ENCODE data around the gene RPS2. TPM values are rescaled to one million over a fixed set of nuclear protein-coding genes. Genes with fewer than 3 reads are reported as not detected.

RPS2 gene
- total RNA-seq, 5 donors from 2014 or later (not counting 1 experiment from before 2014, with no cell fraction given): 3,208 to 3,662 (median 3,410) TPM

GRCh38 chr16:1912215-1912543, 52.4 kb downstream of the RPS2 start:
- no peaks in the 10 kb centered on the region for H3K9me3 Mint-ChIP-seq
- Histone ChIP-seq H3K4me1 (ENCODE audit: control insufficient read depth in 1 of 2, extremely low read depth in 1 of 2, insufficient read depth in 2 of 2, low read length in 2 of 2) (no peaks in the 10 kb centered on the region), H3K4me3 (ENCODE audit: control insufficient read depth in 1 of 2, extremely low read depth in 1 of 2, low read length in 1 of 2) (no peak overlapping the region), H3K36me3 (ENCODE audit: control insufficient read depth in 2 of 2, extremely low read depth in 1 of 2, insufficient read depth in 1 of 2, low read length in 1 of 2) (no peaks in the 10 kb centered on the region), H3K9me3 (no peaks in the 10 kb centered on the region), H3K27ac (ENCODE audit: low read length) (no peak overlapping the region), H3K27me3 (replicated peaks in 1 of 2; ENCODE audit: control insufficient read depth in 2 of 2, extremely low read depth in 1 of 2, insufficient read depth in 2 of 2, low read length in 1 of 2) (peaks cover 9 to 67% of the 10 kb centered on the region in 2 experiments)
- H3K36me3 Mint-ChIP-seq: no peaks in the 10 kb centered on the region
- no peak overlapping the region for H3K27ac Mint-ChIP-seq
- no peak overlapping the region for H3K4me3 Mint-ChIP-seq
- ChIA-PET CTCF (no interaction called here), POLR2A (no interaction called here)
- peaks cover 0 to 3% (median 0%) of the 10 kb centered on the region in 3 donors for H3K4me1 Mint-ChIP-seq
- ATAC-seq (replicated peaks in 1 of 4) (no peak), DNase-seq (no peak)
- WGBS (ENCODE audit: insufficient coverage): 81% methylated on average over 12 of the region's 17 CpGs
- H3K27me3 Mint-ChIP-seq: peaks cover 28 to 41% of the 10 kb centered on the region in 2 donors

Other genes with a start within 250 kb of the RPS2 start
- gene NME3, start 193.3 kb downstream of the RPS2 start, total RNA-seq: 10 to 100 TPM; 45.1 to 95.9 (median 87.5) TPM
- 10 to 100 TPM; 23.0 to 50.6 (median 34.5) TPM for gene EME2, start 192.0 kb downstream of the RPS2 start, total RNA-seq
- gene MRPS34, start 191.7 kb downstream of the RPS2 start, total RNA-seq: 10 to 100 TPM; 37.5 to 91.2 (median 77.9) TPM
- 100 to 1,000 TPM in 3 of 5 donors, 10 to 100 TPM in 2; 67.3 to 162 (median 139) TPM for gene SPSB3, start 182.3 kb downstream of the RPS2 start, total RNA-seq
- gene NUBP2, start 181.9 kb downstream of the RPS2 start, total RNA-seq: 10 to 100 TPM; 41.2 to 77.0 (median 74.3) TPM
- 1 to 10 TPM in 2 of 5 donors, under 1 TPM in 3; 0.50 to 1.9 (median 0.88) TPM for gene IGFALS, start 171.1 kb downstream of the RPS2 start, total RNA-seq
- gene HAGH, start 138.0 kb downstream of the RPS2 start, total RNA-seq: 100 to 1,000 TPM in 1 of 5 donors, 10 to 100 TPM in 4; 37.6 to 102 (median 70.7) TPM
- gene FAHD1, start 137.6 kb downstream of the RPS2 start, total RNA-seq: 10 to 100 TPM in 3 of 5 donors, 1 to 10 TPM in 2; 6.2 to 15.3 (median 11.2) TPM
- under 1 TPM in 1 of 5 donors, not detected in 4; 0.26 TPM for gene MEIOB, start 92.7 kb downstream of the RPS2 start, total RNA-seq
- not detected for gene HS3ST6, start 46.4 kb downstream of the RPS2 start, total RNA-seq
- gene MSRB1, start 21.6 kb downstream of the RPS2 start, total RNA-seq: 10 to 100 TPM in 2 of 5 donors, 1 to 10 TPM in 3; 5.6 to 11.9 (median 9.6) TPM
- gene RPL3L, start 10.1 kb downstream of the RPS2 start, total RNA-seq: not detected
- 10 to 100 TPM; 46.3 to 96.5 (median 84.4) TPM for gene NDUFB10, start 5.3 kb downstream of the RPS2 start, total RNA-seq
- gene RNF151, start 2.0 kb upstream of the RPS2 start, total RNA-seq: under 1 TPM in 3 of 5 donors, not detected in 2; 0.38 to 0.66 (median 0.44) TPM
- 10 to 100 TPM; 21.1 to 45.6 (median 36.9) TPM for gene TBL3, start 7.2 kb upstream of the RPS2 start, total RNA-seq
- 1 to 10 TPM in 2 of 5 donors, under 1 TPM in 2, not detected in 1; 0.78 to 2.2 (median 1.3) TPM for gene NOXO1, start 16.6 kb upstream of the RPS2 start, total RNA-seq
- gene GFER, start 19.4 kb upstream of the RPS2 start, total RNA-seq: 10 to 100 TPM; 16.1 to 31.9 (median 22.0) TPM
- gene SYNGR3, start 25.1 kb upstream of the RPS2 start, total RNA-seq: 1 to 10 TPM; 1.1 to 5.7 (median 1.7) TPM
- 10 to 100 TPM; 44.3 to 73.7 (median 68.8) TPM for gene ZNF598, start 45.0 kb upstream of the RPS2 start, total RNA-seq
- gene NPW, start 55.0 kb upstream of the RPS2 start, total RNA-seq: under 1 TPM in 2 of 5 donors, not detected in 3; 0.43 to 0.44 TPM
- gene NHERF2, start 62.1 kb upstream of the RPS2 start, total RNA-seq: 1 to 10 TPM; 2.9 to 6.8 (median 5.8) TPM
- 10 to 100 TPM in 3 of 5 donors, 1 to 10 TPM in 2; 5.8 to 24.1 (median 18.3) TPM for gene NTHL1, start 83.0 kb upstream of the RPS2 start, total RNA-seq
- gene TSC2, start 83.2 kb upstream of the RPS2 start, total RNA-seq: 100 to 1,000 TPM; 134 to 181 (median 161) TPM
- gene PKD1, start 171.1 kb upstream of the RPS2 start, total RNA-seq: 100 to 1,000 TPM in 4 of 5 donors, 10 to 100 TPM in 1; 99.4 to 152 (median 137) TPM
- under 1 TPM in 2 of 5 donors, not detected in 3; 0.19 to 0.66 TPM for gene RAB26, start 183.8 kb upstream of the RPS2 start, total RNA-seq
- gene TRAF7, start 191.0 kb upstream of the RPS2 start, total RNA-seq: 10 to 100 TPM; 25.6 to 54.3 (median 43.9) TPM
- gene CASKIN1, start 231.8 kb upstream of the RPS2 start, total RNA-seq: under 1 TPM in 2 of 5 donors, not detected in 3; 0.06 to 0.47 TPM
- gene MLST8, start 240.6 kb upstream of the RPS2 start, total RNA-seq: 10 to 100 TPM; 26.2 to 32.5 (median 30.2) TPM
- 10 to 100 TPM in 3 of 5 donors, 1 to 10 TPM in 2; 6.7 to 27.7 (median 20.4) TPM for gene BRICD5, start 246.0 kb upstream of the RPS2 start, total RNA-seq